ENCODE data around the gene DGKB. TPM values are rescaled to one million over a fixed set of nuclear protein-coding genes. Genes with fewer than 3 reads are reported as not detected.

DGKB gene
- total and polyA plus RNA-seq, 7 donors = 0.39 to 22.4 (median 11.3) TPM; not detected in 2

GRCh38 chr7:14760730-14761478 lies 141.6 kb downstream of the DGKB start:
- intact Hi-C loops (cut with DNase I) = no loop called here
- Histone ChIP-seq H3K4me3 (no peak overlapping the region), H3K27ac (peak overlapping the region; percentile 60 to 78 (median 76)), H3K27me3 (no peaks in the 10 kb centered on the region), H3K9me3 (no peaks in the 10 kb centered on the region), H3K4me1 (peaks cover 0 to 43% (median 28%) of the 10 kb centered on the region in 4 donors), H3K36me3 (no peaks in the 10 kb centered on the region)
- no peak for TF ChIP-seq EP300 (IDR thresholded peaks at IDR 0.05)
- TF ChIP-seq CTCF (IDR thresholded peaks at IDR 0.05) = no peak
- TF ChIP-seq POLR2AphosphoS5 (IDR thresholded peaks at IDR 0.05) = peak in 2 of 4 donors; percentile 40 to 44
- no peak for TF ChIP-seq POLR2A (IDR thresholded peaks at IDR 0.05)
- WGBS, 2 donors = 78 to 80% methylated on average over 3 of the region's 3 CpGs
- DNase-seq = no peak

- Histone ChIP-seq H3K9me3 (no peaks in the 10 kb centered on the region), H3K4me1 (peaks cover 0 to 41% (median 28%) of the 10 kb centered on the region in 4 donors), H3K36me3 (no peaks in the 10 kb centered on the region), H3K4me3 (no peak overlapping the region), H3K27ac (no peak overlapping the region), H3K27me3 (no peaks in the 10 kb centered on the region)
- 78 to 89% methylated on average over 5 of the region's 5 CpGs for WGBS, 2 donors
- TF ChIP-seq EP300 (IDR thresholded peaks at IDR 0.05) = no peak
- TF ChIP-seq POLR2A (IDR thresholded peaks at IDR 0.05) = no peak
- no peak for TF ChIP-seq POLR2AphosphoS5 (IDR thresholded peaks at IDR 0.05)
- no peak for TF ChIP-seq CTCF (IDR thresholded peaks at IDR 0.05)
- intact Hi-C loops (cut with DNase I) = no loop called here
- no peak for DNase-seq
Observed at GRCh38 chr7:14759785-14760184, 142.8 kb downstream of the DGKB start.

GRCh38 chr7:14754631-14755030 lies 147.9 kb downstream of the DGKB start:
- Histone ChIP-seq H3K9me3 (no peaks in the 10 kb centered on the region), H3K27me3 (no peaks in the 10 kb centered on the region), H3K4me3 (no peak overlapping the region), H3K27ac (no peak overlapping the region), H3K36me3 (no peaks in the 10 kb centered on the region), H3K4me1 (peaks cover 0 to 3% (median 0%) of the 10 kb centered on the region in 4 donors)
- intact Hi-C loops (cut with DNase I) = no loop called here
- DNase-seq = no peak
- WGBS, 2 donors = 16 to 39% methylated on average over 1 of the region's 1 CpG
- TF ChIP-seq EP300 (IDR thresholded peaks at IDR 0.05) = no peak
- no peak for TF ChIP-seq POLR2A (IDR thresholded peaks at IDR 0.05)
- TF ChIP-seq POLR2AphosphoS5 (IDR thresholded peaks at IDR 0.05) = no peak
- no peak for TF ChIP-seq CTCF (IDR thresholded peaks at IDR 0.05)

GRCh38 chr7:14752301-14752700 lies 150.2 kb downstream of the DGKB start:
- Histone ChIP-seq H3K9me3 (no peaks in the 10 kb centered on the region), H3K4me1 (peaks cover 0 to 13% (median 0%) of the 10 kb centered on the region in 4 donors), H3K36me3 (no peaks in the 10 kb centered on the region), H3K27me3 (no peaks in the 10 kb centered on the region), H3K27ac (no peak overlapping the region), H3K4me3 (no peak overlapping the region)
- no peak for TF ChIP-seq CTCF (IDR thresholded peaks at IDR 0.05)
- no peak for TF ChIP-seq EP300 (IDR thresholded peaks at IDR 0.05)
- TF ChIP-seq POLR2AphosphoS5 (IDR thresholded peaks at IDR 0.05) = no peak
- TF ChIP-seq POLR2A (IDR thresholded peaks at IDR 0.05) = no peak
- WGBS, 2 donors = 85 to 87% methylated on average over 3 of the region's 3 CpGs
- DNase-seq = no peak
- intact Hi-C loops (cut with DNase I) = no loop called here

Measured in sigmoid colon (tissue), 7 donors.